ENCODE measurements around the gene EPB41L4B.

DNA sequence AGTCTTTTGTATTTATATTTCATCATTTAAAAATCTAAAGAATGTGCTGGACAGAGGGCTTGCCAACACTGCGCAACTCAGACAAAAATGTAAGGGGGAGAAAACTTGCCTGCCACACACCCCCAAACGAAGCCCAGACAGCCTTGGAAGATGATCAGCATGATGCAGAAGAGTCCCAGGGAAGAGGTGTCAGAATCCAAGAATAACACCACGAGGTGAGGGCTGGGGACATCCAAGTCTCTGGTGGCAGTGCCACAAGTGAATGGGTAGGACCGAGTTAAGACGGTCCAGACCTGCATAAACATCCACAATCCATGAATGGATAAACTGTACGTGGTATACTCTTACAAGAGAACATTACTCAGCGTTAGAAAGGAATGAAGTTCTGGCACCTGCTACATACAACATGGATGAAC is 10.4 kb downstream of the EPB41L4B start:
- no peak for TF ChIP-seq POLR2A (IDR thresholded peaks at IDR 0.05)
- TF ChIP-seq, protein P1, sequence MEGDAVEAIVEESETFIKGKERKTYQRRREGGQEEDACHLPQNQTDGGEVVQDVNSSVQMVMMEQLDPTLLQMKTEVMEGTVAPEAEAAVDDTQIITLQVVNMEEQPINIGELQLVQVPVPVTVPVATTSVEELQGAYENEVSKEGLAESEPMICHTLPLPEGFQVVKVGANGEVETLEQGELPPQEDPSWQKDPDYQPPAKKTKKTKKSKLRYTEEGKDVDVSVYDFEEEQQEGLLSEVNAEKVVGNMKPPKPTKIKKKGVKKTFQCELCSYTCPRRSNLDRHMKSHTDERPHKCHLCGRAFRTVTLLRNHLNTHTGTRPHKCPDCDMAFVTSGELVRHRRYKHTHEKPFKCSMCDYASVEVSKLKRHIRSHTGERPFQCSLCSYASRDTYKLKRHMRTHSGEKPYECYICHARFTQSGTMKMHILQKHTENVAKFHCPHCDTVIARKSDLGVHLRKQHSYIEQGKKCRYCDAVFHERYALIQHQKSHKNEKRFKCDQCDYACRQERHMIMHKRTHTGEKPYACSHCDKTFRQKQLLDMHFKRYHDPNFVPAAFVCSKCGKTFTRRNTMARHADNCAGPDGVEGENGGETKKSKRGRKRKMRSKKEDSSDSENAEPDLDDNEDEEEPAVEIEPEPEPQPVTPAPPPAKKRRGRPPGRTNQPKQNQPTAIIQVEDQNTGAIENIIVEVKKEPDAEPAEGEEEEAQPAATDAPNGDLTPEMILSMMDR (IDR thresholded peaks at IDR 0.05), result no peak
